Activated B cell treated with CpG ODN at 0.5 μM for 24 hours (primary cell): Measurements from ENCODE around the gene SSC4D. TPM values are rescaled to one million over a fixed set of nuclear protein-coding genes. Genes with fewer than 3 reads are reported as not detected.
"Not testable (repeated sequence)": the region's sequence is repeated elsewhere in the genome, so short reads cannot be mapped to it uniquely, and the experiment has no call there.

Source experiments
- ATAC-seq: fragments of 200-7000 bp; cut with Tn5 transposase; one replicate; pipeline ENCODE4 v1.10.0; 2021; ENCODE audit warnings: low read depth, mild to moderate bottlenecking, moderate library complexity
- CTCF ChIA-PET: fragments of 350-600 bp; sonication (Branson Sonifier 250); formaldehyde crosslinking; loops from one replicate; lab custom pipeline; 2021; ENCODE audit warnings: antibody characterized with exemption; lab: Charles Lee
- POLR2A ChIA-PET: fragments of 350-600 bp; sonication (Branson Sonifier 250); formaldehyde crosslinking; loops from one replicate; lab custom pipeline; 2021; ENCODE audit warnings: antibody characterized with exemption; lab: Charles Lee
- DNase-seq: peaks from one replicate; pipeline ENCODE4 v3.0.0; 2022
- H3K27ac Mint-ChIP-seq: one replicate; pipeline ENCODE4 v1.8.0; 2020; ENCODE audit warnings: mixed read lengths
- H3K27me3 Mint-ChIP-seq: one replicate; pipeline ENCODE4 v1.8.0; 2021; ENCODE audit warnings: mixed read lengths
- H3K36me3 Mint-ChIP-seq: one replicate; pipeline ENCODE4 v1.8.0; 2021; ENCODE audit warnings: low read depth, mixed read lengths
- H3K4me1 Mint-ChIP-seq: one replicate; pipeline ENCODE4 v1.8.0; 2021; ENCODE audit warnings: mixed read lengths
- H3K4me3 Mint-ChIP-seq: one replicate; pipeline ENCODE4 v1.8.0; 2020; ENCODE audit warnings: mild to moderate bottlenecking, mixed read lengths
- H3K9me3 Mint-ChIP-seq: one replicate; pipeline ENCODE4 v1.8.0; 2020; ENCODE audit warnings: mixed read lengths
- CTCF ChIP-seq: fragments of 200-600 bp; IDR thresholded peaks from one replicate; pipeline ENCODE4 v1.8.0; 2022; ENCODE audit warnings: antibody characterized with exemption, mild to moderate bottlenecking
- intact Hi-C: fragments of 100-400 bp; cut with micrococcal nuclease; formaldehyde crosslinking; loops from one replicate; pipeline ENCODE4 v1.15.1; 2024
- total RNA-seq: library from RNA; stranded (reverse); gene quantifications from 2 replicates; pipeline ENCODE4 v1.2.3, GENCODE V29; 2022

Gene SSC4D
- total RNA-seq, 1 donor from 2014 or later = 0.55 TPM

DNA sequence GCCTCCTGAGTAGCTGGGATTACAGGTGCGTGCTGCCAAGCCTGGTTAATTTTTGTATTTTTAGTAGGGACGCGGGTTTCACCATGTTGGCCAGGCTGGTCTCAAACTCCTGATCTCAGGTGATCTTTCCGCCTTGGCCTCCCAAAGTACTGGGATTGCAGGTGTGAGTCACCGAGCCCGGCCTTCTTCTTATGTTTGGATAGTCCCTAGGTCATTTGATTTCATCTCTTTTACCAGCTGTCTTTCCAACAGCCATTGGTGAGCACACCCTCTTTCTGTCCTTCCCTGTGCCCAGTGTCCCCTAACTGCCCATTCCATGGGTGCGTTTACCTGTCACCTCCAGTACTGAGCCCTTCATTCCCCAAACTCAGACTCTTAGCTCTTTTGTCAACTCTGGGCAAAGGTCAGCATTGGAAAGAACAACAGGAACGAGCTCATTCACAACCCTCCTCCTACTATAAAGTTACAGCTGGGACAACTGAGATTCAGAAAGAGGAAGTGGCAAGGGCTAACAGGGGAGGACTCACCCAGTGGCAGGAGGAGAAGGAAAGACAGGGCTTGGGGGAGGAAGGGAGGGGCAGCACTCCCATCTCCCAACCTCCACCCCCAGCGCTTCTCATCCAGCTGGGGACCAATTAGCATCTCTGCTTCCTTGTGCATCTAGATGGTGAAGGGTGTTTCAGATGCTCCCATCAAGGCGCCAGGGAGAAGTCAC is 5.6 kb downstream of the SSC4D start:
- no peak for TF ChIP-seq CTCF
- CTCF ChIA-PET = no interaction called here
- DNase-seq = no peak
- intact Hi-C loops = no loop called here
- no peaks in the 10 kb centered on the region for H3K9me3 Mint-ChIP-seq
- H3K4me1 Mint-ChIP-seq = peaks cover 7% of the 10 kb centered on the region
- H3K4me3 Mint-ChIP-seq = peak overlapping the region; percentile 25
- H3K27me3 Mint-ChIP-seq = no peaks in the 10 kb centered on the region
- H3K27ac Mint-ChIP-seq = peak overlapping the region; percentile 0
- H3K36me3 Mint-ChIP-seq = no peaks in the 10 kb centered on the region
- ATAC-seq = peak; percentile 40
- POLR2A ChIA-PET = no interaction called here

GRCh38 chr7:76403097-76403496 is 6.4 kb downstream of the SSC4D start:
- DNase-seq, H3K4me3 Mint-ChIP-seq, POLR2A ChIA-PET, ATAC-seq, H3K27ac Mint-ChIP-seq, H3K4me1 Mint-ChIP-seq, H3K9me3 Mint-ChIP-seq, CTCF ChIA-PET, intact Hi-C loops, H3K36me3 Mint-ChIP-seq, H3K27me3 Mint-ChIP-seq: not testable (repeated sequence)

GRCh38 chr7:76400248-76400647 is 9.2 kb downstream of the SSC4D start:
- Mint-ChIP-seq H3K27me3 (no peaks in the 10 kb centered on the region), H3K9me3 (no peaks in the 10 kb centered on the region), H3K4me1 (peaks cover 15% of the 10 kb centered on the region), H3K4me3 (no peak overlapping the region), H3K36me3 (no peaks in the 10 kb centered on the region), H3K27ac (no peak overlapping the region)
- CTCF ChIA-PET = no interaction called here
- ATAC-seq = no peak
- POLR2A ChIA-PET = no interaction called here
- no peak for DNase-seq
- no peak for TF ChIP-seq CTCF
- intact Hi-C loops = no loop called here

- H3K36me3 Mint-ChIP-seq = no peaks in the 10 kb centered on the region
- ChIA-PET POLR2A (interaction anchor here (0.6 kb wide), 1 partner anchor 11 kb away, joined by 3 read pairs; no protein-coding TSS in a partner anchor), CTCF (no interaction called here)
- no peak for TF ChIP-seq CTCF
- H3K27me3 Mint-ChIP-seq = no peaks in the 10 kb centered on the region
- H3K9me3 Mint-ChIP-seq = no peaks in the 10 kb centered on the region
- H3K4me3 Mint-ChIP-seq = peak overlapping the region; percentile 74
- intact Hi-C loops = no loop called here
- DNase-seq (peak; percentile 71), ATAC-seq (peak; percentile 54)
- H3K27ac Mint-ChIP-seq = peak overlapping the region; percentile 36
- peaks cover 17% of the 10 kb centered on the region for H3K4me1 Mint-ChIP-seq
These were observed 11.9 kb downstream of the SSC4D start for GRCh38 chr7:76397409-76398183.

GRCh38 chr7:76396864-76397263 is 12.6 kb downstream of the SSC4D start:
- no peak overlapping the region for H3K27ac Mint-ChIP-seq
- no peaks in the 10 kb centered on the region for H3K27me3 Mint-ChIP-seq
- intact Hi-C loops = no loop called here
- DNase-seq (no peak), ATAC-seq (no peak)
- ChIA-PET CTCF (no interaction called here), POLR2A (no interaction called here)
- no peaks in the 10 kb centered on the region for H3K9me3 Mint-ChIP-seq
- TF ChIP-seq CTCF = no peak
- H3K36me3 Mint-ChIP-seq = no peaks in the 10 kb centered on the region
- peaks cover 21% of the 10 kb centered on the region for H3K4me1 Mint-ChIP-seq
- H3K4me3 Mint-ChIP-seq = peak overlapping the region; percentile 74
